Epithelial cell of alveolus of lung (primary cell): Measurements from ENCODE around the gene EIF4E3. TPM values are rescaled to one million over a fixed set of nuclear protein-coding genes. Genes with fewer than 3 reads are reported as not detected.

Experiments
- total RNA-seq: library from RNA; depleted of rRNA; stranded (reverse); fragments of >200 nt; gene quantifications from 2 replicates; pipeline ENCODE4 v1.2.1, GENCODE V29; 2015

Gene EIF4E3
- total RNA-seq = 2.7 and 4.0 TPM in 2 replicates

GRCh38 chr3:71725271-71725991, at the start of gene EIF4E3:
Gene EIF4E3 (minus strand): TSS chr3:71725402. CDS start chr3:71725367, 35 bp downstream.

GRCh38 chr3:71753701-71754609, 28.8 kb upstream of the EIF4E3 start, which contains the start of gene GPR27:
Gene GPR27 (plus strand): TSS chr3:71753855. CDS start chr3:71754050, 195 bp downstream.

Other genes with a start within 250 kb of the EIF4E3 start
- gene FOXP1, start 141.7 kb downstream of the EIF4E3 start, total RNA-seq = 35.6 and 57.7 TPM in 2 replicates
- not detected in 2 replicates for gene GPR27, start 28.5 kb upstream of the EIF4E3 start, total RNA-seq
- not detected in 2 replicates for gene PROK2, start 59.7 kb upstream of the EIF4E3 start, total RNA-seq